ENCODE results near the gene TCF7L2.

TCF7L2 gene

GRCh38 chr10:112966194-112966855 is 16.3 kb downstream of the TCF7L2 start:
- no peak for DNase-seq (ENCODE audit: low spot score)

DNA sequence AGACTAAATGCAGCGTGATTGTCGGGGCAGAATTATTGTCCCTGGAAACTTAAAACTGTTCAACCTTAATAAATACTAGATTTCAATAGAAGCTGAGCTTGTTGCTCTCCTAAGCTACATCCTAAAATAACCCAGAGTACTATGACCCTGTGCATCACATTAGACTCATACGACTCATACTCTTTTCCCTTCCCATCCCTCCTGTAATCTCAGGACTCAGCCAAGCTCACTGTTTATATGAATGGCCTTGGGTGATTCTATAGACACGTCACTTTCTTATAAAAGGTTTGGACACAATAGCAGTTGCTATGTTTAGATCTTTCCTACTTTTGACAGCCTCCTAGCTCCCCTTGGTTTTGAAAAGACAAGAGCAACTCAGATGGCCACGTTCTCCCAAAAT is 17.2 kb downstream of the TCF7L2 start:
- no peak for DNase-seq (ENCODE audit: low spot score)

GRCh38 chr10:112969131-112969530 is 19.1 kb downstream of the TCF7L2 start:
- DNase-seq (ENCODE audit: low spot score): no peak

- DNase-seq (ENCODE audit: low spot score): no peak
Observed at GRCh38 chr10:112969542-112969941, 19.5 kb downstream of the TCF7L2 start.

DNA sequence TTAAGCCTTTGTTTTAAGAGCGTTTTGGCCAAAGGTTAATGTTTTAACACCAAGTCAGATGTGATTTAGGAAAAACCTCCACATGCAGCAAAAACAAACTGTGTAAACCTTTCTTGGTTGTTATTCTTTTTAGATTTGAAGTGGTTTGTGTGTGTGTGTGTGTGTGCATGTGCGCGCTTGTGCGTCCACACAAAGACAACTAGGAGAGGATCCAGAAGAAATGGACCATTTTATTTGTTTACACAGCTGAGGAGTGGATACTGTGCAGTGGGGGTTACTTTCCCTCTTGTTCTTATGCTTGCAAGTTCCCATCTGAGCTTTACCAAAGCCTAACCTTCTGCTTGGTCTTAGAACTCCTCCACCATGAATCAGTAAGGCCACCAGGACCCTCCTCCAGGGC is 20.0 kb downstream of the TCF7L2 start:
- DNase-seq (ENCODE audit: low spot score): no peak

DNA sequence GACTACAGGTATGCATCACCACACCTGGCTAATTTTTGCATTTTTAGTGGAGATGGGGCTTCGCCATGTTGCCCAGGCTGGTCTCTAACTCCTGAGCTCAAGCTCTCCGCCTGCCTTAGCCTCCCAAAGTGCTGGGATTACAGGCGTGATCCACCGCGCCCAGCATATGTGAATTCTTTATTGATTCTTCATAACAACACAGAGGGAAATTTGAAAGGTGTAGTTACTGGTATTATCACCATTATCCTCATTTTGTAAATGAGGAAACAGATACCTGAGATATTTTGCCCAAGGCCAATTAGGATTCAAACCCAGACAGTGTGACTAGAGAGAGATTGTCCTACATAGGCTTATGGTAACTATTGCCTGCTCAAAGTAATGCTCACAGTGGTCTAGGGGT is 22.6 kb downstream of the TCF7L2 start:
- DNase-seq (ENCODE audit: low spot score): no peak

GRCh38 chr10:112973046-112973445 is 23.0 kb downstream of the TCF7L2 start:
- DNase-seq (ENCODE audit: low spot score): no peak

GRCh38 chr10:112973805-112974204 is 23.8 kb downstream of the TCF7L2 start:
- DNase-seq (ENCODE audit: low spot score): no peak

- DNase-seq (ENCODE audit: low spot score): no peak
Observed at GRCh38 chr10:112977426-112977898, 27.4 kb downstream of the TCF7L2 start.

DNA sequence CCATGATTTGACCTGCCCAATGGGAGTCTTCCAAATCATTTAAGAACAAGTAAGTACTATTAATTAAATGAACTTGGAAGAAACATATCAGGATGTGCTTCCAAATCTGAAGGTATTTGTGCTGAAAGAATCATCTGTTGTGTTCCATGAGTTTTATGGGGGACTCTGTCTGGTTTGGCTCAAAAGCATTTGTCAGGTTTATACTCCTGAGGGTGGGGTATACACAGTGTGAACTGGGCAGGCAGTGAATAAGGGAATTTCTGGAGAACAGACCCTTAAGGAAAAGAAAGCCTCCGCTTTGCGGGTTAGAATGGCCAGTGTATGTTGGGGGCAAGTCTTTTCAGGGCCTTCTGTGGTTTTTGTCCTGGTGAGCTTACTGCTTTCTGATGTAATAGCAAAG is 29.9 kb downstream of the TCF7L2 start:
- no peak for DNase-seq (ENCODE audit: low spot score)

DNA sequence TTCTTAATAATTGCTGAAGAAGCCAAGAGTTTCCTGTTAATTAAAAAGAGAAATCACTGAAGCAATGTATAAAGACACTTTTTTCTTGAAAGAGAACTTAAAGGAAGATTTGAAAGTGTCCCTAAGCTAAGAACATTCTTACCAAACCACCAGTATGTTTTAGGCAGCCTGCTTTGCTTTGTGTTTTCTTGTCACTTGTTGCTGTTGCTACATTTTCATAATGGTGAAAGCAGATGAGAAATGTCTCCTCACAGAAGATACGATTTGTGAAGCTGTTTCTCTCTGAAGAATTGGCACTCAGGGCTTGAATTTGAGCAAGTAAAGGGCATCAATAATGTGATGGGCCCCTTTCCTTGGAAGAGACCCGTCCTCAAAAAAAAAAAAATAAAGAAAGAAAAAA is 30.9 kb downstream of the TCF7L2 start:
- DNase-seq (ENCODE audit: low spot score): no peak

GRCh38 chr10:112981553-112981952 is 31.5 kb downstream of the TCF7L2 start:
- DNase-seq (ENCODE audit: low spot score): no peak

GRCh38 chr10:112983444-112984056 is 33.5 kb downstream of the TCF7L2 start:
- no peak for DNase-seq (ENCODE audit: low spot score)

- no peak for DNase-seq (ENCODE audit: low spot score)
Observed at GRCh38 chr10:112984756-112985155, 34.7 kb downstream of the TCF7L2 start.

- DNase-seq (ENCODE audit: low spot score): no peak
Observed at GRCh38 chr10:112985690-112986543, 35.9 kb downstream of the TCF7L2 start.

- DNase-seq (ENCODE audit: low spot score): no peak
Observed at GRCh38 chr10:112986544-112987190, 36.6 kb downstream of the TCF7L2 start.

GRCh38 chr10:112988839-112989406 is 38.9 kb downstream of the TCF7L2 start:
- DNase-seq (ENCODE audit: low spot score): no peak

DNA sequence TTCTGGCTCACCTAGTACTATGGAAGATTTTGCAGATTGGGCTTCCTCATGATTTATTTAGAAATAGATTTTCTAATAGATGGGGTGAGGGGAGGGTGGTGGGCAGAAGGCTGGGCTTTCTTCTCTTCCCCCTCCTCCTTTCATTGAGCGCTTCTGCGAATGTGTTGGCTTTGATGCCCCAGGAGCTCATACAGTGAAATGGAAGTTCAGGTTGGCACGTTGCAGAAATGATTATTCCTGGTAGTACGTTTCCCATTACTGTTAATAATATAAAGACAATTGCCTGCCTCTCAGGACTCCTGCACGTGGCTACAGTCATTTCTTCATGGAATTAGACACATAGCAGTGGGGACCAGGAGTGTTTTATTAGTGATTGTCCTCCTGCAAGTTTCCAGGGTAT is 39.8 kb downstream of the TCF7L2 start:
- no peak for DNase-seq (ENCODE audit: low spot score)

- no peak for DNase-seq (ENCODE audit: low spot score)
Observed at GRCh38 chr10:112990271-112990670, 40.2 kb downstream of the TCF7L2 start.

GRCh38 chr10:112991888-112992491 is 41.9 kb downstream of the TCF7L2 start:
- no peak for DNase-seq (ENCODE audit: low spot score)

DNA sequence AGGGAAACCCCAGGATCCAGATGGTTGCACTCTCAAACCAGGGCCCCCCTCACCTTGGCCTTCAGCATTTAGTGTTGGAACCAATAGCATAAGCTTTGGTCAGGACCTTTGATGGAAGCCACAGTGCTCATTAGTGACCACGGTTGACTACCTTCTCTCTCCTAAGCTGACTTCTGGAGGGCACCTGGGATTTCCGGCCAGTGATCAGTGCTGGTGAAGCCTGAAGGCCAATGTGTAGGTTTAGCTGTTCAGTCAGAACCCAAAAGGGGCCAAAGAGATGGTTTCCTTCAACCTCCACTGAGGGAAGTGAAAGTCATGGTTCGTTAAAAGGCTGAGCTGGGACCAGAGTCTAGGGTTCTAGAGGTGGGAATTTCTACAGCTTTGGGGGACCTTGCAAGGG is 46.4 kb downstream of the TCF7L2 start:
- no peak for DNase-seq (ENCODE audit: low spot score)

DNA sequence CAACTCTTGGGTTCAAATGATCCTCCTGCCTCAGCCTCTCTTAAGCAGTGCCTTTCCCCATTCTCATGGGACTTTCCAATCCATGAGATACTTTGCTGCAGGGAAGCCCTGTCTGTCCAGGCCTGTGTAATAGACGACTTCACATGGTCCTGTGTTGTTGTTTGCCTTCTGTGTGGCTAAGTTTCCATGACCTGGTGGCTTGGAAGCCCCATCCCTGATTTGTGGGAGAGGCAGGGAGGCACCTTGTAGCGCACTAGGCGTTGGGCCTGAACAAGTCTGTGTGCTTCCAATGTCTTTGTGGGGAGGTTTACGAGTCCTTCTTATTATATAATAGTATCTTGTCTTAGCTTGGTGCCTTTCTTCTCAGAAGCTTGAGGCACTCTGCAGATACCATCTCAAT is 49.1 kb downstream of the TCF7L2 start:
- no peak for DNase-seq (ENCODE audit: low spot score)
